Measurements from ENCODE around the gene SLC4A1.
A peak's percentile ranks its signal among the peaks of the same experiment; 100 is the strongest.

The SLC4A1 gene

DNA sequence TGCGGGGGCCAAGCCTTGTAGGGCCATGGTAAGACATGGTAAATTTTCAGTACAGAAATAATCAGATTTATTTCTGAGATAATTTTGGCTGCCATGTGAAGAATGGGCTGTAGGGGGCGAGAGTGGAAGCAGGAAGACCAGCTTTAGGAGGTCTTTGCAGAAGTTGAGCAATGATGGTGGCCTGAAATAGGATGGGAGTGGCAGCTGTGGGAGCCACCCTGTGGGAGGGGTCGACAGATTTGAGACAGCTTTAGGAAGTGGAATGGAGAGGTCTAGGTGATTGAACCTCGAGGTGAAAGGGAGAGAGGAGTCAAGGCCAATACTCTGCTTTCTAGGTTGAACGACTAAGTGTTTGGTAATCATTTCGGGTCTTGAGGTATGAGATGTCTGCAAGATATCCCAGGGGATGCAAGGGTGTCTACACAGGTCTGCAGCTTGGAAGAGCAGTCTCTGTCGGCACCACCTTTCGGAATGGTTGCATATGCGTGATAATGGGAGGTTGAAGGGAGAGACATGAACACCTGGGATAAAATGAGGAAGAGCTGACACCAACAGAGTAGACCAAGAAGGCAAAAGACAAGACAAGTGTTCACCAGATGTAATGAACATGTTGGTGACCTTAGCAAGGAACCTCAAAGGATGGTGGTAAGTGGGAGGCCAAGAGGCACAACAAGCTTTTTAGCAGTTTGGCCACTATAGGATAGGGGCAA, 64.0 kb downstream of the SLC4A1 start:
- peak; percentile 37 for DNase-seq

GRCh38 chr17:44202756-44203155, 65.2 kb downstream of the SLC4A1 start:
- no peak for DNase-seq

DNA sequence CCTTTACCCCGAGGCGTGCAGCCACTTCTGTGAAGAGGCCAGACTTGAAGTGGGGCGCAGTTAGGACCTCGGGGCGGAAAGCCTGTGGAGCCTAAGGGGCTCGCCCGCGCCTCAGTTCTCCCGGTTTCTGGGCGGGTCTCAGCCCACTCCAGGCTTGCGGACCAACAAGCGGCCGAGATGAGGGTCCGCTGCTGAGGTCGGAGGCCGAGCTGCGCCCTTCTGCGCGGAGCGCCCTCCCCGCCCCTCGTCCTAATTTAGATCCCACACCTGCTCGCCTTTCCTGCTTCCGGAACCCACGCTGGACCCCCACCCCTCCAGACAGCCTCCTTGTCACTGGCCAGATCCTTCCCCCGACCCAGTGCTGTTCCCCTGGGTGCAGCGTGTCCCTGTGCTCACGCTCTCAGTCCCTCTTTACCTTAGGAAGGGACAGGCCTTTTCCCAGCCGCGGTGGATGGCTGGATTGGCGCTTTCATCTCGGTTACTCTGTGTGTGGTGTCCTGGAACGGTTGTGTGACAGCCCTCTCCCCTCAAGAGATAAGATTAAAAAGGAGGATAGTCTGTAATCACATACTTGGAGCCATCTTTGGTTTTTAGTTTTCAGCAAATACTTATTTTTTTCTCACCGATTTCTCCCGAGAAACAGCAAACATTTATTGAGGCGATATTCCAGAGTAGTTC, 67.3 kb downstream of the SLC4A1 start:
- no peak for DNase-seq

DNA sequence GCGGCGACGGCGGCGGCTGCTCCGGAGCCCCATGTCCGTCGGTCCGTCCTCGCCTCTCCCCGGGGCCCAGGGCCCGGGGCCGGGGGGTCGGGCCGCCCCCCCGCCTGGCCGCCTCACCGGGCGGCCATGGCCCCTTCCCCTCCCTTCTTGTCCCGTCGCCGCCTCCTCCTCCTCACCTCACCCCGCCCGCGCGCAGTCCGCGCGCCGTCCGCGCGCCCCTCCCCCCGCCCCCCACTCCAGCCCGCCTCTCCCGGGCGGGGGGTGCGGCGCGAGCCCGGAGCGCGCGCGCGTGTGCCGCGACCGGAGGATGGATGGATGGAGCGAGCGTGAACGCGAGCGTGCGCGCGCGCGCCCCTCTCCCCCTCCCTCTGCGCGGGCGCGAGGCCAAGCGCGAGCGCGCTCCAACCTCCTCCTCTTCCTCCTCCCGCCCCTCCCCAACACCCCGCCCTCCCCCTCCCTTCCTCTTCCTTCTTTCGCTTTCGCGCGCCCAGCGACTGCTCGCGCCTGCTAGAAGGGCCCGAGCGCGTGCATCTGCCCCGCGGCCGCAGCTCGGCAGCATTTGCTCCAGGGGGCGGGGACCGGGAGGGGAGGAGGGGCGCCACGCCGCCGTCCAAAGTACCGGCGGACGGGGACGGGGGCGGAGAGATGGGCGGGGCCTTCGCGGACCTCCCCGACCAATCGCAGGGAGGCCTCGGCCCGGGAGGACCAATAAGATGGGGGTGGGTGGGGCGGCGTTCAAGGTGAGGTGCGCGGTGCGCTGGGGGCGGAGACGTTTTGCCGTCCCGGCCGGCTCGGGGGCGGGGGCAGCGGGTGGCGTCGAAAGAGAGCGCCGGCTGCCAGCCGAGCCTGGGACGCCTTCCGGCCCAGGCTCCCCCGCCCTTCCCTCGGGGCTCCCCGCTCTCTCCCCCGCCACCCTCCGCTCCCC, 68.1 kb downstream of the SLC4A1 start, which contains the start of gene ATXN7L3:
Gene ATXN7L3, minus strand, starts transcription at position 332 of the 925 bp plus-strand sequence. CDS start 1,814 bp downstream, outside the sequence.
- DNase-seq = peak; percentile 98

- no peak for DNase-seq
These were observed 69.0 kb downstream of the SLC4A1 start for GRCh38 chr17:44198721-44199552.
